Measurements from ENCODE around the gene NDE1. TPM values are rescaled to one million over a fixed set of nuclear protein-coding genes. Genes with fewer than 3 reads are reported as not detected.

The NDE1 gene
- total and polyA plus RNA-seq, 9 of the 15 experiments (the other 6 are each of a cell fraction or from before 2014, with no cell fraction given), result 3.1 to 59.9 (median 30.0) TPM

DNA sequence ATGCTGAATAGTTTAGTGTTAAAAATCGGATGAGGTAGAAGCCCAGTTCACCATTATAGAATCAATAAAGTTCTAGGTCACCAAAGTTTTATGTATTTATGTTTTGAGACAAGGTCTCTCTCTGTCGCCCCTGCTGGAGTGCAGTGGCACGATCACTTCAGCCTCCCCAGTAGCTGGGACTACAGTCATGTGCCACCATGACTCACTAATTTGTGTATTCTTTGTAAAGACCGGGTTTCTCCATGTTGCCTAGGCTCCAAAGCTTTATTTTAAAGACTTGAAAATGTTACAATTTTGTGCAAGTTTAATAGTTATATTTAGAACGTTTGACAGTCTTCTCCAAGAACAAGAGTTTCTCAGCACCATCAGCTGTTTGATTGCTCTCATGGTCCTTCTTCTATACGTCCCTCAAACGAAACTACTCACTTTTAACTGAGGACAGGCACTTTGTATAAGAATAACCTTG is 32.1 kb downstream of the NDE1 start (continued):
- TF ChIP-seq, protein P1, sequence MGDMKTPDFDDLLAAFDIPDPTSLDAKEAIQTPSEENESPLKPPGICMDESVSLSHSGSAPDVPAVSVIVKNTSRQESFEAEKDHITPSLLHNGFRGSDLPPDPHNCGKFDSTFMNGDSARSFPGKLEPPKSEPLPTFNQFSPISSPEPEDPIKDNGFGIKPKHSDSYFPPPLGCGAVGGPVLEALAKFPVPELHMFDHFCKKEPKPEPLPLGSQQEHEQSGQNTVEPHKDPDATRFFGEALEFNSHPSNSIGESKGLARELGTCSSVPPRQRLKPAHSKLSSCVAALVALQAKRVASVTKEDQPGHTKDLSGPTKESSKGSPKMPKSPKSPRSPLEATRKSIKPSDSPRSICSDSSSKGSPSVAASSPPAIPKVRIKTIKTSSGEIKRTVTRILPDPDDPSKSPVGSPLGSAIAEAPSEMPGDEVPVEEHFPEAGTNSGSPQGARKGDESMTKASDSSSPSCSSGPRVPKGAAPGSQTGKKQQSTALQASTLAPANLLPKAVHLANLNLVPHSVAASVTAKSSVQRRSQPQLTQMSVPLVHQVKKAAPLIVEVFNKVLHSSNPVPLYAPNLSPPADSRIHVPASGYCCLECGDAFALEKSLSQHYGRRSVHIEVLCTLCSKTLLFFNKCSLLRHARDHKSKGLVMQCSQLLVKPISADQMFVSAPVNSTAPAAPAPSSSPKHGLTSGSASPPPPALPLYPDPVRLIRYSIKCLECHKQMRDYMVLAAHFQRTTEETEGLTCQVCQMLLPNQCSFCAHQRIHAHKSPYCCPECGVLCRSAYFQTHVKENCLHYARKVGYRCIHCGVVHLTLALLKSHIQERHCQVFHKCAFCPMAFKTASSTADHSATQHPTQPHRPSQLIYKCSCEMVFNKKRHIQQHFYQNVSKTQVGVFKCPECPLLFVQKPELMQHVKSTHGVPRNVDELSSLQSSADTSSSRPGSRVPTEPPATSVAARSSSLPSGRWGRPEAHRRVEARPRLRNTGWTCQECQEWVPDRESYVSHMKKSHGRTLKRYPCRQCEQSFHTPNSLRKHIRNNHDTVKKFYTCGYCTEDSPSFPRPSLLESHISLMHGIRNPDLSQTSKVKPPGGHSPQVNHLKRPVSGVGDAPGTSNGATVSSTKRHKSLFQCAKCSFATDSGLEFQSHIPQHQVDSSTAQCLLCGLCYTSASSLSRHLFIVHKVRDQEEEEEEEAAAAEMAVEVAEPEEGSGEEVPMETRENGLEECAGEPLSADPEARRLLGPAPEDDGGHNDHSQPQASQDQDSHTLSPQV (IDR thresholded peaks at IDR 0.05), result peak; percentile 85
- TF ChIP-seq E2F4 (CRISPR knock-in tag; IDR thresholded peaks at IDR 0.05; ENCODE audit: low read depth) (no peak), EP400 (IDR thresholded peaks at IDR 0.05) (peak; percentile 46; the same call in 1 of the 2 replicates), SMARCA4 (IDR thresholded peaks at IDR 0.05) (peak; percentile 78), NCOA1 (IDR thresholded peaks at IDR 0.05; ENCODE audit: low read depth) (no peak), ARID3B (CRISPR knock-in tag; IDR thresholded peaks at IDR 0.05; ENCODE audit: borderline replicate concordance) (no peak), SMARCE1 (IDR thresholded peaks at IDR 0.05) (peak; percentile 61; the same call in 1 of the 2 replicates), JUND (IDR thresholded peaks at IDR 0.05; ENCODE audit: borderline replicate concordance, low read depth, low read length) (peak; percentile 94), JUND (tag; IDR thresholded peaks at IDR 0.05; ENCODE audit: borderline replicate concordance, low read depth, low read length) (peak; percentile 90), FOSL1 (tag; conservative IDR thresholded peaks at IDR 0.05) (peak; percentile 95), RAD21 (CRISPR knock-in tag; conservative IDR thresholded peaks at IDR 0.05 in 1 of 2, IDR thresholded peaks at IDR 0.05 in 1 of 2) (peak; percentile 33 to 41; a peak in 3 of 4 replicates), ZBTB49 (CRISPR knock-in tag; IDR thresholded peaks at IDR 0.05; ENCODE audit: borderline replicate concordance) (no peak), NFE2 (IDR thresholded peaks at IDR 0.05; ENCODE audit: low read depth) (peak; percentile 82), CREM (IDR thresholded peaks at IDR 0.05; ENCODE audit: low read depth) (peak; percentile 67), KDM1A (IDR thresholded peaks at IDR 0.05) (no peak), FOXK2 (conservative IDR thresholded peaks at IDR 0.05 in 1 of 2, IDR thresholded peaks at IDR 0.05 in 1 of 2; ENCODE audit: low read depth in 2 of 2) (peak; percentile 51 to 65; a peak in 3 of 4 replicates)
- TF ChIP-seq, protein P2, sequence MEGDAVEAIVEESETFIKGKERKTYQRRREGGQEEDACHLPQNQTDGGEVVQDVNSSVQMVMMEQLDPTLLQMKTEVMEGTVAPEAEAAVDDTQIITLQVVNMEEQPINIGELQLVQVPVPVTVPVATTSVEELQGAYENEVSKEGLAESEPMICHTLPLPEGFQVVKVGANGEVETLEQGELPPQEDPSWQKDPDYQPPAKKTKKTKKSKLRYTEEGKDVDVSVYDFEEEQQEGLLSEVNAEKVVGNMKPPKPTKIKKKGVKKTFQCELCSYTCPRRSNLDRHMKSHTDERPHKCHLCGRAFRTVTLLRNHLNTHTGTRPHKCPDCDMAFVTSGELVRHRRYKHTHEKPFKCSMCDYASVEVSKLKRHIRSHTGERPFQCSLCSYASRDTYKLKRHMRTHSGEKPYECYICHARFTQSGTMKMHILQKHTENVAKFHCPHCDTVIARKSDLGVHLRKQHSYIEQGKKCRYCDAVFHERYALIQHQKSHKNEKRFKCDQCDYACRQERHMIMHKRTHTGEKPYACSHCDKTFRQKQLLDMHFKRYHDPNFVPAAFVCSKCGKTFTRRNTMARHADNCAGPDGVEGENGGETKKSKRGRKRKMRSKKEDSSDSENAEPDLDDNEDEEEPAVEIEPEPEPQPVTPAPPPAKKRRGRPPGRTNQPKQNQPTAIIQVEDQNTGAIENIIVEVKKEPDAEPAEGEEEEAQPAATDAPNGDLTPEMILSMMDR (IDR thresholded peaks at IDR 0.05 in 2 of 3, conservative IDR thresholded peaks at IDR 0.05 in 1 of 3; ENCODE audit: insufficient read depth in 2 of 3, low read depth in 1 of 3, low read length in 3 of 3), result peak; percentile 61 to 87 (median 82)
